ENCODE data around the gene PTRHD1. TPM values are rescaled to one million over a fixed set of nuclear protein-coding genes. Genes with fewer than 3 reads are reported as not detected.

Gene PTRHD1
- total RNA-seq: 28.7 and 34.9 TPM in 2 replicates

DNA sequence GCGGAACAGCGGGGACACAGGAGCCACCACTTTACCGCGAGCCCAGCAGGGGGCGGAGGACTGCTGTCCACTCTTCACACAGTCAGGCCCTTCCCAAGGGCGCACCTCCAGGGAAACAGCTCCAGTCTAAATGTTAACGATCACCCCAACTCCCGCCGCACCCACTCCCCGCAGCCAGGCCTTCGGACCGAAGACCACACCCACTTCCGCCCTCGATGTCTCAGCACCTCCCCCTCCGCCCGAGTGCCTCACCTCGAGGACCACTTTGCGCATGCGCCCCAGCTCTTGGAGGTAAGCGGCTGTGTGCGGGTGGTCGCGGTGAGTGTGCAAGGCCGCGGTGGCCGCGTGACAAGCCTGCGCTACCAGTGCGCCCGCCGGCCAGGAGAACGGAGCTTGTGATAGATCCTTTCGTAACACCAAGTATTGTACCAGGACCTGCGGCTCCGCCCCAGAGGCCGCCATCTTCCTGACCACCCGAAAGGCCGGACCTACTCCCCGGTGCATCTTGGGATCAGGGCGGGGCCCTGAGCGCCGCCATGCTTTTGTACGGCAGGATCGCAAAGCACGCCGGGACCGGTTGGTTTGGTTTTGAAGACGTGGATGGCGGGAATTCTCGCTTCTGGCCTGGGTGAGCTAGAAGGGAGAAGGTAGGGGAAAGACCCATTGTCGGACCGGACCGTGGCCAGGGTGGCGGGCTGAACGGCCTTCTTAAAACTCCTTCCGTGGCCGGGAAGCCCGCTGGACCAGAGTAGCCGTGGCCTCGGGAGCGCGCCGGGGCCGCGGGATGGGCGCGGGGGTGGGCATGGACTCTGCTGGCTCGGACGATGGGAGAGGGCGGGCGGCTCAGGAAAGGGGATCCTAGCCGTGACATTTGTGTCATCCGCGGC lies at the start of gene PTRHD1, which contains the start of gene CENPO:
PTRHD1 (minus strand) TSS at position 518 of the 887 bp plus-strand sequence; CDS start at position 504, 14 bp downstream.
CENPO (plus strand) TSS at position 552 of the 887 bp plus-strand sequence. CDS start 495 bp downstream, outside the sequence.

Other genes with a start within 250 kb of the PTRHD1 start
- gene CENPO, start within 50 bp of the PTRHD1 start, total RNA-seq: 16.0 and 28.7 TPM in 2 replicates
- 18.0 and 18.7 TPM in 2 replicates for gene ADCY3, start 126.8 kb upstream of the PTRHD1 start, total RNA-seq
- 2.0 and 3.2 TPM in 2 replicates for gene DNAJC27, start 178.6 kb upstream of the PTRHD1 start, total RNA-seq
- gene EFR3B, start 248.7 kb upstream of the PTRHD1 start, total RNA-seq: 0.67 and 1.6 TPM in 2 replicates

All from vein endothelial cell (primary cell).